SK-N-SH (cell line): ENCODE data around the gene MS4A10. TPM values are rescaled to one million over a fixed set of nuclear protein-coding genes. Genes with fewer than 3 reads are reported as not detected.

Experiments
- CTCF ChIA-PET: fragments of 300-600, 350-600 bp; formaldehyde crosslinking; extraction: SDS; loops from one replicate; lab custom pipeline; 2021; lab: Yijun Ruan, JAX
- POLR2A ChIA-PET: fragments of 350-600 bp; sonication (Branson Sonifier 250); formaldehyde crosslinking; extraction: SDS; loops from one replicate; lab custom pipeline; 2020; ENCODE audit warnings: antibody characterized with exemption, inconsistent platforms; lab: Yijun Ruan, JAX
- DNase-seq: peaks from one replicate; pipeline ENCODE4 v3.0.0; 2012
- H2AFZ ChIP-seq: fragments of 200-600 bp; sonication (generic); 2 replicates; pipeline ENCODE4 v1.8.1; 2016; ENCODE audit warnings: antibody characterized with exemption, mild to moderate bottlenecking, low read depth
- H3F3A ChIP-seq: fragments of 200-600 bp; sonication (generic); replicated peaks from 2 replicates; pipeline ENCODE3; 2016; ENCODE audit warnings: antibody characterized with exemption, mild to moderate bottlenecking; ENCODE audit not compliant: insufficient read depth
- H3K27ac ChIP-seq, 2 experiments: fragments of 200-500 bp in 1 of 2; fragments of 200-600 bp in 1 of 2; sonication (Bioruptor generic) in 1 of 2; sonication (generic), shearing (Covaris generic) in 1 of 2; 2 replicates each; pipeline versions ENCODE4 v1.5.1 to v1.6.1; 2014 to 2016; ENCODE audit warnings: low read depth in 2 of 2, inconsistent platforms in 1 of 2, low read length in 1 of 2, mild to moderate bottlenecking in 1 of 2, mixed read lengths in 1 of 2
- H3K27me3 ChIP-seq: fragments of 200-600 bp; sonication (generic), shearing (Covaris generic); 2 replicates; pipeline ENCODE4 v1.6.1; 2016; ENCODE audit warnings: mixed run types; ENCODE audit not compliant: insufficient read depth
- H3K36me3 ChIP-seq, 2 experiments: fragments of 200-500 bp in 1 of 2; fragments of 200-600 bp in 1 of 2; sonication (Bioruptor generic) in 1 of 2; sonication (generic) in 1 of 2; replicated peaks in 1 of 2; 2 replicates each; pipeline versions ENCODE3 to v1.5.1; 2014 to 2016; ENCODE audit warnings: low read length in 1 of 2, mild to moderate bottlenecking in 1 of 2; ENCODE audit not compliant: insufficient read depth in 2 of 2, control insufficient read depth in 1 of 2
- H3K4me1 ChIP-seq, 2 experiments: fragments of 200-500 bp in 1 of 2; fragments of 200-600 bp in 1 of 2; sonication (Bioruptor generic) in 1 of 2; sonication (generic), shearing (Covaris generic) in 1 of 2; 2 replicates each; pipeline versions ENCODE4 v1.5.1 to v1.6.1; 2014 to 2016; ENCODE audit warnings: low read depth in 1 of 2, low read length in 1 of 2, mixed run types in 1 of 2; ENCODE audit not compliant: insufficient read depth in 2 of 2, control insufficient read depth in 1 of 2
- H3K4me2 ChIP-seq: fragments of 200-600 bp; sonication (generic), shearing (Covaris generic); 2 replicates; pipeline ENCODE4 v1.6.1; 2017; ENCODE audit warnings: mixed run types
- H3K4me3 ChIP-seq, 2 experiments: fragments of 200-500 bp in 1 of 2; fragments of 200-600 bp in 1 of 2; sonication (Bioruptor generic) in 1 of 2; sonication (generic), shearing (Covaris generic) in 1 of 2; 2 replicates each; pipeline versions ENCODE4 v1.5.1 to v1.8.1; 2014 to 2016; ENCODE audit warnings: low read depth in 2 of 2, inconsistent platforms in 1 of 2, low read length in 1 of 2, mild to moderate bottlenecking in 1 of 2, mixed read lengths in 1 of 2, moderate library complexity in 1 of 2
- H3K79me2 ChIP-seq: fragments of 200-600 bp; sonication (generic); 2 replicates; pipeline ENCODE4 v1.8.1; 2017; ENCODE audit warnings: mild to moderate bottlenecking; ENCODE audit not compliant: insufficient read depth
- H3K9ac ChIP-seq: fragments of 200-600 bp; sonication (generic); 2 replicates; pipeline ENCODE4 v1.6.1; 2017; ENCODE audit warnings: mixed run types
- H3K9me2 ChIP-seq: fragments of 200-600 bp; sonication (generic); 2 replicates; pipeline ENCODE4 v1.6.1; 2017; ENCODE audit warnings: mixed run types
- H3K9me3 ChIP-seq: fragments of 200-600 bp; sonication (generic); 2 replicates; pipeline ENCODE4 v1.6.1; 2017; ENCODE audit warnings: mixed run types, mild to moderate bottlenecking, moderate library complexity
- H4K20me1 ChIP-seq: fragments of 200-600 bp; sonication (generic); 2 replicates; pipeline ENCODE4 v1.6.1; 2017; ENCODE audit warnings: mild to moderate bottlenecking, mixed run types; ENCODE audit not compliant: insufficient read depth
- EZH2phosphoT487 ChIP-seq: fragments of 200-600 bp; sonication (generic); IDR thresholded peaks from 2 replicates; pipeline ENCODE4 v1.6.1; 2017; ENCODE audit warnings: low read depth, mixed run types, mild to moderate bottlenecking, antibody characterized with exemption, moderate library complexity, borderline replicate concordance
- FOSL2 ChIP-seq: IDR thresholded peaks from 2 replicates; pipeline ENCODE4 v1.4.0; 2012; ENCODE audit warnings: low read depth, mild to moderate bottlenecking, moderate library complexity, borderline replicate concordance
- JUND ChIP-seq: IDR thresholded peaks from 2 replicates; pipeline ENCODE4 v1.4.0; 2012
- NFIC ChIP-seq: IDR thresholded peaks from 2 replicates; pipeline ENCODE4 v1.4.0; 2012; ENCODE audit warnings: borderline replicate concordance
- PBX3 ChIP-seq: IDR thresholded peaks from 2 replicates; pipeline ENCODE4; 2012
- RAD21 ChIP-seq: IDR thresholded peaks from 2 replicates; pipeline ENCODE4 v1.6.1; 2012; ENCODE audit warnings: mild to moderate bottlenecking, low read length
- RFX5 ChIP-seq: IDR thresholded peaks from 2 replicates; pipeline ENCODE4 v1.6.1; 2012; ENCODE audit warnings: mild to moderate bottlenecking, improper control_type of control experiment, low read length
- TCF12 ChIP-seq: IDR thresholded peaks from 2 replicates; pipeline ENCODE4 v1.4.0; 2012
- WGBS: methylation state at CpG from one replicate; pipeline ENCODE4 v1.1.6; 2017; ENCODE audit warnings: low lambda C conversion rate; 5-methylcytosine and 5-hydroxymethylcytosine counted together
- polyA plus RNA-seq, 3 experiments: library from polyadenylated mRNA; depleted of rRNA; stranded (reverse); fragments of >200 nt; gene quantifications; 2 replicates each; pipeline ENCODE4 v1.2.3, GENCODE V29; 2012
- TF ChIP-seq, protein P1 (sequence below): IDR thresholded peaks from 2 replicates; pipeline ENCODE4 v1.4.0; 2012; ENCODE audit warnings: low read depth, borderline replicate concordance
- TF ChIP-seq, protein P2 (sequence below): fragments of 150-350 bp; IDR thresholded peaks from 2 replicates; pipeline ENCODE4 v1.6.1; 2017; ENCODE audit warnings: antibody characterized with exemption, low read length, low read depth, borderline replicate concordance

Gene MS4A10
- polyA plus RNA-seq, 1 of the 3 experiments (the other 2 are of a cell fraction) = not detected

DNA sequence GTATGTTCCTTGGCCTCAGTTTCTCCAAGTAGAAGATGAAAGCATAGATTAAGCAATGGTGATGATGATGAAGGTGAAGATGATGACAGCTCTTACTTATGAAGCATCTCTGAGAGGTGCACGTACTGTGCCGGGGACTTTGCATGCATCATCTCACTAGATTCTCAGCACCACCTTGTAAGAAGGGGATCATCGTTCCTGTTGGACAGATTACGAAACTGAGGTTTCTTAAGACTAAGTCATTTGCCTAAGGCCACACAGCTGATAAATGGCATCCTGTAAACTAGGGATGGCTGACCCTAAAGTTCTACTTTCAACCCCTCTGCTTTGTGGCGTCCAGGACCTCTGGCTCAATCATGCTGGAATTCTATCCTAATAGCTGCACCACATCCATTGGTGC, 19.8 kb upstream of the MS4A10 start (continued):
- TF ChIP-seq RAD21 = no peak
- no peak for TF ChIP-seq RFX5
- TF ChIP-seq JUND = no peak
- TF ChIP-seq EZH2phosphoT487 = no peak
- TF ChIP-seq PBX3 = no peak
- no peak for TF ChIP-seq TCF12
- no peak for TF ChIP-seq NFIC
- TF ChIP-seq, all 33 proteins: peak for 0

DNA sequence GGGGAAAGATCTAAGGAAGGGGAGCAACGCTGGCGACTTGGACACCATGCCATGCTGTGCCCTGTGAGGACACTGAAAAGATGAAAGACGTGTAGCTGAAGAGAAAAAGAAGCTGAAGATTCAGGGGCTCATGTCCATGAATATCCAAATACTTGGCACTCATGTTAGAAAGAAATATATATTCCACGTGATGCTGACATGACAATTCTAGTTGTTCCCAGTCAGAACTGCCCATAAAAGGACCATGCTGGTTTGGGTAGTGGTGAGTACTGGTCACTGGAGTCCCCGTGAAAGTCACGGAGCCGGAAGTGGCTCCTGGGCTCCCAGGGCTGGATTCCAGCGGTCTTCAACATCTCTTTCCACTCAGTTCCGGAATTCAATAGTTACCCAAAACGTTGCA, 18.6 kb upstream of the MS4A10 start:
- WGBS = 13% methylated on average over 10 of the region's 10 CpGs
- Histone ChIP-seq H3K36me3 (no peaks in the 10 kb centered on the region), H3K9ac (no peak overlapping the region), H3K4me3 (no peak overlapping the region), H3K9me3 (no peaks in the 10 kb centered on the region), H3K4me2 (no peak overlapping the region), H3K27ac (no peak overlapping the region), H3F3A (no peaks in the 10 kb centered on the region), H3K4me1 (no peaks in the 10 kb centered on the region; a peak in 1 of 4 replicates)
- POLR2A ChIA-PET = no interaction called here
- TF ChIP-seq PBX3 (no peak), FOSL2 (no peak), RAD21 (no peak), TCF12 (no peak)
- TF ChIP-seq, protein P1, sequence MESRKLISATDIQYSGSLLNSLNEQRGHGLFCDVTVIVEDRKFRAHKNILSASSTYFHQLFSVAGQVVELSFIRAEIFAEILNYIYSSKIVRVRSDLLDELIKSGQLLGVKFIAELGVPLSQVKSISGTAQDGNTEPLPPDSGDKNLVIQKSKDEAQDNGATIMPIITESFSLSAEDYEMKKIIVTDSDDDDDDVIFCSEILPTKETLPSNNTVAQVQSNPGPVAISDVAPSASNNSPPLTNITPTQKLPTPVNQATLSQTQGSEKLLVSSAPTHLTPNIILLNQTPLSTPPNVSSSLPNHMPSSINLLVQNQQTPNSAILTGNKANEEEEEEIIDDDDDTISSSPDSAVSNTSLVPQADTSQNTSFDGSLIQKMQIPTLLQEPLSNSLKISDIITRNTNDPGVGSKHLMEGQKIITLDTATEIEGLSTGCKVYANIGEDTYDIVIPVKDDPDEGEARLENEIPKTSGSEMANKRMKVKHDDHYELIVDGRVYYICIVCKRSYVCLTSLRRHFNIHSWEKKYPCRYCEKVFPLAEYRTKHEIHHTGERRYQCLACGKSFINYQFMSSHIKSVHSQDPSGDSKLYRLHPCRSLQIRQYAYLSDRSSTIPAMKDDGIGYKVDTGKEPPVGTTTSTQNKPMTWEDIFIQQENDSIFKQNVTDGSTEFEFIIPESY = no peak
- TF ChIP-seq, protein P2, sequence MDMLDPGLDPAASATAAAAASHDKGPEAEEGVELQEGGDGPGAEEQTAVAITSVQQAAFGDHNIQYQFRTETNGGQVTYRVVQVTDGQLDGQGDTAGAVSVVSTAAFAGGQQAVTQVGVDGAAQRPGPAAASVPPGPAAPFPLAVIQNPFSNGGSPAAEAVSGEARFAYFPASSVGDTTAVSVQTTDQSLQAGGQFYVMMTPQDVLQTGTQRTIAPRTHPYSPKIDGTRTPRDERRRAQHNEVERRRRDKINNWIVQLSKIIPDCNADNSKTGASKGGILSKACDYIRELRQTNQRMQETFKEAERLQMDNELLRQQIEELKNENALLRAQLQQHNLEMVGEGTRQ = no peak
- TF ChIP-seq, all 33 proteins: peak for 0
- Histone ChIP-seq H2AFZ (no peak overlapping the region), H3K27me3 (peaks cover 40% of the 10 kb centered on the region), H3K9me2 (no peaks in the 10 kb centered on the region), H3K79me2 (no peaks in the 10 kb centered on the region), H4K20me1 (no peaks in the 10 kb centered on the region)
- no peak for DNase-seq
- CTCF ChIA-PET = interaction anchor here (0.8 to 2.1 kb wide), 3 partner anchors 9 to 11 kb away, joined by 3 to 16 read pairs (median 5); partner anchors contain the start of gene MS4A15
